Stimulated activated CD4-positive, alpha-beta T cell treated with anti-CD3 and anti-CD28 coated beads, Interleukin-4, amount 100 ng/mL, for 48 hours (primary cell): ENCODE data around the gene ASIC4.

Source experiments
- DNase-seq, 2 donors: peaks; one replicate each; pipeline ENCODE4 v3.0.0-alpha.2; 2020; ENCODE audit warnings: low read depth in 2 of 2

Gene ASIC4

GRCh38 chr2:219566640-219567039, 52.4 kb downstream of the ASIC4 start:
- DNase-seq: no peak

- no peak for DNase-seq
These were observed 52.8 kb downstream of the ASIC4 start for GRCh38 chr2:219567131-219567530.

GRCh38 chr2:219567791-219568361, 53.6 kb downstream of the ASIC4 start:
- no peak for DNase-seq

GRCh38 chr2:219569041-219569440, 54.8 kb downstream of the ASIC4 start:
- DNase-seq: no peak

GRCh38 chr2:219569635-219570034, 55.4 kb downstream of the ASIC4 start:
- DNase-seq: no peak

GRCh38 chr2:219570194-219570923, 56.1 kb downstream of the ASIC4 start:
- no peak for DNase-seq

- no peak for DNase-seq
These were observed 56.6 kb downstream of the ASIC4 start for GRCh38 chr2:219570924-219571310.

- DNase-seq: no peak
These were observed 57.3 kb downstream of the ASIC4 start, which contains the start of gene OBSL1 for GRCh38 chr2:219571311-219572236. Gene OBSL1, minus strand, starts transcription at chr2:219571539. Its CDS starts 307 bp downstream, at chr2:219571232.

GRCh38 chr2:219572237-219573001, 58.1 kb downstream of the ASIC4 start, which contains the start of gene INHA:
Gene INHA, plus strand, starts transcription at chr2:219572310. Its CDS starts 65 bp downstream, at chr2:219572375.
- no peak for DNase-seq

GRCh38 chr2:219573166-219573565, 58.9 kb downstream of the ASIC4 start:
- DNase-seq: no peak

GRCh38 chr2:219574484-219575311, 60.4 kb downstream of the ASIC4 start:
- DNase-seq: no peak

GRCh38 chr2:219575566-219576504, 61.6 kb downstream of the ASIC4 start:
- DNase-seq: no peak

- no peak for DNase-seq
These were observed 62.5 kb downstream of the ASIC4 start for GRCh38 chr2:219576505-219577388.

GRCh38 chr2:219578811-219579613, 64.7 kb downstream of the ASIC4 start:
- no peak for DNase-seq

GRCh38 chr2:219581346-219581745, 67.1 kb downstream of the ASIC4 start:
- DNase-seq: no peak
